ENCODE results near the gene TMEM150B. TPM values are rescaled to one million over a fixed set of nuclear protein-coding genes. Genes with fewer than 3 reads are reported as not detected.

Gene TMEM150B
- total RNA-seq, 1 donor, result under 0.01 TPM

- peaks cover 4% of the 10 kb centered on the region for H3K36me3 ChIP-seq (ENCODE audit: insufficient read depth, low read length)
- no peaks in the 10 kb centered on the region for H3K79me2 ChIP-seq (ENCODE audit: insufficient read depth, low read length)
- no peak overlapping the region for H2AFZ ChIP-seq (ENCODE audit: low read length)
- H3K27me3 ChIP-seq (ENCODE audit: insufficient read depth, low read length), result peaks cover 4% of the 10 kb centered on the region
- H3K4me3 ChIP-seq (ENCODE audit: insufficient read depth, low read length), result no peak overlapping the region
- peaks cover 2% of the 10 kb centered on the region for H4K20me1 ChIP-seq (ENCODE audit: insufficient read depth, low read length)
- H3K4me1 ChIP-seq (ENCODE audit: insufficient read depth, low read length), result no peaks in the 10 kb centered on the region
- no peak overlapping the region for H3K4me2 ChIP-seq (ENCODE audit: insufficient read depth, low read length)
- DNase-seq (ENCODE audit: insufficient read length, low spot score, missing footprints), result peak; percentile 84
- no peak for TF ChIP-seq CTCF (IDR thresholded peaks at IDR 0.05; ENCODE audit: extremely low read depth, low read depth, low read length)
- H3K9me3 ChIP-seq (ENCODE audit: low read depth, low read length), result no peaks in the 10 kb centered on the region
- no peak overlapping the region for H3K27ac ChIP-seq (ENCODE audit: low read depth, low read length)
Observed at GRCh38 chr19:55346725-55347441, 21.7 kb upstream of the TMEM150B start.

GRCh38 chr19:55345818-55346724 lies 20.9 kb upstream of the TMEM150B start:
- no peak overlapping the region for H3K4me2 ChIP-seq (ENCODE audit: insufficient read depth, low read length)
- H3K27ac ChIP-seq (ENCODE audit: low read depth, low read length), result no peak overlapping the region
- no peak for TF ChIP-seq CTCF (IDR thresholded peaks at IDR 0.05; ENCODE audit: extremely low read depth, low read depth, low read length)
- H3K9me3 ChIP-seq (ENCODE audit: low read depth, low read length), result no peaks in the 10 kb centered on the region
- H3K4me1 ChIP-seq (ENCODE audit: insufficient read depth, low read length), result peaks cover 4% of the 10 kb centered on the region
- H3K27me3 ChIP-seq (ENCODE audit: insufficient read depth, low read length), result no peaks in the 10 kb centered on the region
- DNase-seq (ENCODE audit: insufficient read length, low spot score, missing footprints), result peak; percentile 87
- H4K20me1 ChIP-seq (ENCODE audit: insufficient read depth, low read length), result peaks cover 8% of the 10 kb centered on the region
- no peak overlapping the region for H3K4me3 ChIP-seq (ENCODE audit: insufficient read depth, low read length)
- H3K36me3 ChIP-seq (ENCODE audit: insufficient read depth, low read length), result peaks cover 4% of the 10 kb centered on the region
- no peak overlapping the region for H2AFZ ChIP-seq (ENCODE audit: low read length)
- no peaks in the 10 kb centered on the region for H3K79me2 ChIP-seq (ENCODE audit: insufficient read depth, low read length)

DNA sequence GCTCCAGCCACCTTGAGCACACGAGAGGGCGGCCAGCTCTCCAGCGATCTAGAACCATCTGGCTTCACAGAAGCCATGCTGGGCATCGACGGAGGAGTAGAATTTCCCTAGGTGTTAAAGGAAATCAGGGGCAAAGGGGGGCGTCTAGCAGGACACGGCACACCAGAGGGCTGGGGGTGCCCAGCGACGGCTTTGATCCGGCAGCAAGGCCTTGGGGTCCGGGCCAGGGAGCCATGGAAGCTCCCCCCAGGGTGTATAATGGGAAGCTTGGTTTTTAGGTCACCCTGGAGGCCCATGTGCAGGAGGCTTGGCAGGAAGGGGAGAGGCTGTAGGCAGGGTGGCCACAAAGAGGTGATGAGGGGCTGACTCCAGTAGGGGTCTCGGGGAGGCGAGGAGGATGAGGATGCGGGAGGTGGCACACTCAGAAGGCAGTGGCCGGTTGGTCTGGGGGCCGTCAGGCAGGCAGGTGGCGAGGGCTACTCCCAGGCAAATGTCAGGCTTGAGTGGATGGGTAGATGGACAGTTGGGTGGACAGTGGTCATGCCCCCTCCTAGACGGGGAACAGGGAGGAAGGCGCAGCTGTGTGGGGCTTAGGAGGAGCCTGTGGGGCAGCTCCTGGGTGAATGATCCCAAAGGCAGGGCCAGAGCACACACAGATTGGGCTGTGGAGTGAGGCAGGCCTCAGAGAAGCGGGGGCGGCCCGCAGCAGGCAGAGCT lies 20.1 kb upstream of the TMEM150B start:
- Histone ChIP-seq H2AFZ (ENCODE audit: low read length) (no peak overlapping the region), H3K4me2 (ENCODE audit: insufficient read depth, low read length) (no peak overlapping the region), H4K20me1 (ENCODE audit: insufficient read depth, low read length) (peaks cover 8% of the 10 kb centered on the region), H3K9me3 (ENCODE audit: low read depth, low read length) (no peaks in the 10 kb centered on the region), H3K79me2 (ENCODE audit: insufficient read depth, low read length) (peaks cover 6% of the 10 kb centered on the region), H3K27ac (ENCODE audit: low read depth, low read length) (no peak overlapping the region), H3K4me3 (ENCODE audit: insufficient read depth, low read length) (no peak overlapping the region), H3K4me1 (ENCODE audit: insufficient read depth, low read length) (peaks cover 6% of the 10 kb centered on the region), H3K27me3 (ENCODE audit: insufficient read depth, low read length) (no peaks in the 10 kb centered on the region), H3K36me3 (ENCODE audit: insufficient read depth, low read length) (peaks cover 4% of the 10 kb centered on the region)
- no peak for DNase-seq (ENCODE audit: insufficient read length, low spot score, missing footprints)
- TF ChIP-seq CTCF (IDR thresholded peaks at IDR 0.05; ENCODE audit: extremely low read depth, low read depth, low read length), result no peak

Measured in osteoblast (primary cell).